Lower lobe of right lung (tissue), 2 donors: ENCODE measurements around the gene PADI6. TPM values are rescaled to one million over a fixed set of nuclear protein-coding genes. Genes with fewer than 3 reads are reported as not detected.

Experiments
- ATAC-seq, 2 donors: fragments of 200-7000 bp; cut with Tn5 transposase; one replicate each; pipeline ENCODE4 v1.9.1; 2020 to 2022; ENCODE audit warnings: mild to moderate bottlenecking in 2 of 2, moderate library complexity in 2 of 2
- DNase-seq: peaks from one replicate; pipeline ENCODE4 v3.0.0-alpha.2; 2020
- H3K27ac ChIP-seq: fragments of 200-600 bp; one replicate; pipeline ENCODE4 v1.8.0; 2022
- H3K27me3 ChIP-seq: fragments of 200-600 bp; one replicate; pipeline ENCODE4 v1.8.0; 2022; ENCODE audit warnings: low read depth
- H3K36me3 ChIP-seq: fragments of 200-600 bp; one replicate; pipeline ENCODE4 v1.8.0; 2022; ENCODE audit warnings: mild to moderate bottlenecking
- H3K4me1 ChIP-seq: fragments of 200-600 bp; one replicate; pipeline ENCODE4 v1.8.0; 2022
- H3K4me3 ChIP-seq: fragments of 200-600 bp; one replicate; pipeline ENCODE4 v1.8.0; 2022; ENCODE audit warnings: mild to moderate bottlenecking
- H3K9me3 ChIP-seq: fragments of 200-600 bp; one replicate; pipeline ENCODE4 v1.8.0; 2022
- CTCF ChIP-seq: fragments of 200-600 bp; IDR thresholded peaks from one replicate; pipeline ENCODE4 v1.8.0; 2022; ENCODE audit warnings: antibody characterized with exemption, mild to moderate bottlenecking
- intact Hi-C: fragments of 100-400 bp; cut with DNase I; formaldehyde crosslinking; loops from one replicate; pipeline ENCODE4 v1.11.0; 2022
- total RNA-seq: library from RNA; stranded (reverse); fragmentation: NEBNext Ultra II Directional; extraction: Animal tissue kit (Norgen Biotek cat#: 25700); gene quantifications from one replicate; pipeline ENCODE4 v1.2.1, GENCODE V29; 2021
- donor health status: DM: no; HTN: yes; CAD: no; lungs with severe emphysema.

The PADI6 gene
- total RNA-seq, 1 donor from 2014 or later: not detected

- intact Hi-C loops: no loop called here
- Histone ChIP-seq H3K27me3 (no peaks in the 10 kb centered on the region), H3K4me3 (no peak overlapping the region), H3K27ac (no peak overlapping the region), H3K36me3 (peaks cover 100% of the 10 kb centered on the region), H3K4me1 (peaks cover 17% of the 10 kb centered on the region), H3K9me3 (no peaks in the 10 kb centered on the region)
- no peak for ATAC-seq
- no peak for TF ChIP-seq CTCF
- DNase-seq: no peak
Observed at GRCh38 chr1:17416389-17416788, 44.4 kb downstream of the PADI6 start.

DNA sequence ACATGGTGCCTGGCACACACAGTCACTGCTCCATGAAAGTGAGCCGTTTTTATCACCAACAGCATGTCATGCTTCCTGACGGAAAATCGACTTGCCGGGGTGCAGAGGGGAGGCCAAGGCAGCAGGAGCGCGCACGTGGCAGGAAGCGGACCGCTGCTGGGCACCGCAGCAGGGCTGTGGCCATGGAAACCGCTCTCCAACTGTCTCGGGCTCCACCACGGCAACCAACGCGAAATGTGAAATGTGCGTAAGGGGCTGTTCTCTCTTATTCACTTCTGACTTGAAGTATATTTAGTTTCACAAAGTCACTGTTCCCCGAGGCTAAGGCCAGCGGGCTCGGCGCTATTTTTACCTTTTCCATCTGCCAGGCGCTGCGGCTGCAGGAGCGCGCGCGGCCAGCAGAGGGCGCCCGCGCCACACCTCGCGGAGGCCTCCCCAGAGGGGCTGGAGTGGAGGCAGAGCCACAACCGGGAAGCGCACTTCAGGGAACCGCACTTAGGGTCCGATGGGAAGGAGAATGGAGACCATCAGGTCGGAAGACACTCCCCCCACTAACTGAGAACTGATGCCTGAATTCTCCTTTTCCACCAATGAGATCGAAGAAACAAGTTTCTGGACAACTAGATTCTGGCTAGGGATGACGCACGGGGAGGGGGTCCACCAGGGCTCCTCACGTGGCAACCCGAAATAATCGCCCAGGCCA lies 47.8 kb downstream of the PADI6 start:
- intact Hi-C loops: no loop called here
- no peaks in the 10 kb centered on the region for H3K9me3 ChIP-seq
- H3K27ac ChIP-seq: no peak overlapping the region
- peak; percentile 100 for TF ChIP-seq CTCF
- H3K4me3 ChIP-seq: no peak overlapping the region
- ATAC-seq: peak; percentile 86 to 88
- H3K36me3 ChIP-seq: peaks cover 100% of the 10 kb centered on the region
- peaks cover 5% of the 10 kb centered on the region for H3K4me1 ChIP-seq
- DNase-seq: peak; percentile 79
- H3K27me3 ChIP-seq: no peaks in the 10 kb centered on the region

- H3K27ac ChIP-seq: no peak overlapping the region
- no peak for TF ChIP-seq CTCF
- ATAC-seq (no peak), DNase-seq (no peak)
- H3K27me3 ChIP-seq: no peaks in the 10 kb centered on the region
- H3K4me1 ChIP-seq: peaks cover 5% of the 10 kb centered on the region
- no peak overlapping the region for H3K4me3 ChIP-seq
- H3K9me3 ChIP-seq: no peaks in the 10 kb centered on the region
- intact Hi-C loops: no loop called here
- peaks cover 100% of the 10 kb centered on the region for H3K36me3 ChIP-seq
Observed at GRCh38 chr1:17420391-17420918, 48.5 kb downstream of the PADI6 start.

- H3K36me3 ChIP-seq: peaks cover 100% of the 10 kb centered on the region
- intact Hi-C loops: no loop called here
- no peak for ATAC-seq
Observed at GRCh38 chr1:17422461-17422860, 50.5 kb downstream of the PADI6 start.

DNA sequence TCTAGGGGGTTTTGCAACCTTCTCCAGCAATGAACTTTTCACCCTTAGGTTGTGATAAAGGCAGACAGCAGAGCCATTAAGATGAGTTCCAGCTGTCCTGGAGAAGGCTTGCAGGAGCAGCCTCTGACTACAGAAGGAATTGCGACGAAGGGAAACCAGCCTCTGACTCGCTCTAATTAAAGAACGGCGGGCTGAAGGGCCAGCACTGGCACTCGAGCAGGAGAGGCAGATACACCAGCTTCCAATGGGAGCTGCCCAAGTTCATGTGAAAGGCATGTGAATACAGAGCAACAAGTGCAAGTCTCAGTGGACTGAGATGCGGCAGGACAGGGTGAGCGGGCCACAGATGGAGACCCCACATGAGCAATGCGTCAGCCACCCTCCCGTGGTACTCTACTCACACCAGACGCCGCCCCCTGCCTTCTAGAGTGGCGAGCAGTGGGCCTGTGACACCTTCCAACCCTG lies 51.8 kb downstream of the PADI6 start:
- peaks cover 100% of the 10 kb centered on the region for H3K36me3 ChIP-seq
- H3K27ac ChIP-seq: no peak overlapping the region
- H3K4me1 ChIP-seq: peaks cover 9% of the 10 kb centered on the region
- no peak for TF ChIP-seq CTCF
- intact Hi-C loops: no loop called here
- no peaks in the 10 kb centered on the region for H3K9me3 ChIP-seq
- DNase-seq (no peak), ATAC-seq (no peak)
- H3K27me3 ChIP-seq: no peaks in the 10 kb centered on the region
- H3K4me3 ChIP-seq: no peak overlapping the region

More at GRCh38 chr1:17422461-17422860, 50.5 kb downstream of the PADI6 start:
- TF ChIP-seq CTCF: no peak
- peaks cover 5% of the 10 kb centered on the region for H3K4me1 ChIP-seq
- no peak overlapping the region for H3K4me3 ChIP-seq
- H3K27me3 ChIP-seq: no peaks in the 10 kb centered on the region
- H3K9me3 ChIP-seq: no peaks in the 10 kb centered on the region
- DNase-seq: no peak
- no peak overlapping the region for H3K27ac ChIP-seq
